ENCODE measurements around the gene NKD2. TPM values are rescaled to one million over a fixed set of nuclear protein-coding genes. Genes with fewer than 3 reads are reported as not detected.

NKD2 gene
- total RNA-seq, 1 experiment from 2014 or later: 0.21 TPM

GRCh38 chr5:963310-963672 lies 45.3 kb upstream of the NKD2 start:
- no peak overlapping the region for H3K4me3 Mint-ChIP-seq (ENCODE audit: unreplicated experiment)
- TF ChIP-seq CTCF (IDR thresholded peaks at IDR 0.05; ENCODE audit: unreplicated experiment): no peak
- CTCF ChIA-PET: no interaction called here
- H3K27ac Mint-ChIP-seq (ENCODE audit: low read depth, unreplicated experiment): no peak overlapping the region
- intact Hi-C loops (cut with micrococcal nuclease): no loop called here
- H3K36me3 Mint-ChIP-seq (ENCODE audit: insufficient read depth, unreplicated experiment): no peaks in the 10 kb centered on the region
- H3K4me1 Mint-ChIP-seq (ENCODE audit: insufficient read depth, unreplicated experiment): peaks cover 10% of the 10 kb centered on the region
- peaks cover 36% of the 10 kb centered on the region for H3K27me3 Mint-ChIP-seq (ENCODE audit: insufficient read depth, unreplicated experiment)
- no peaks in the 10 kb centered on the region for H3K9me3 Mint-ChIP-seq (ENCODE audit: unreplicated experiment)
- POLR2A ChIA-PET: no interaction called here
- DNase-seq (ENCODE audit: unreplicated experiment): no peak
- BruUV-seq (replicated peaks): no TSS peak

- intact Hi-C loops (cut with micrococcal nuclease): no loop called here
- no peak for TF ChIP-seq CTCF (IDR thresholded peaks at IDR 0.05; ENCODE audit: unreplicated experiment)
- no TSS peak for BruUV-seq (replicated peaks)
- Mint-ChIP-seq H3K9me3 (ENCODE audit: unreplicated experiment) (no peaks in the 10 kb centered on the region), H3K36me3 (ENCODE audit: insufficient read depth, unreplicated experiment) (no peaks in the 10 kb centered on the region), H3K4me3 (ENCODE audit: unreplicated experiment) (no peak overlapping the region), H3K4me1 (ENCODE audit: insufficient read depth, unreplicated experiment) (peaks cover 10% of the 10 kb centered on the region), H3K27me3 (ENCODE audit: insufficient read depth, unreplicated experiment) (peaks cover 43% of the 10 kb centered on the region), H3K27ac (ENCODE audit: low read depth, unreplicated experiment) (no peak overlapping the region)
- POLR2A ChIA-PET: no interaction called here
- CTCF ChIA-PET: no interaction called here
- DNase-seq (ENCODE audit: unreplicated experiment): no peak
Measured at GRCh38 chr5:963673-964531, 44.7 kb upstream of the NKD2 start.

- no peak for TF ChIP-seq CTCF (IDR thresholded peaks at IDR 0.05; ENCODE audit: unreplicated experiment)
- Mint-ChIP-seq H3K4me3 (ENCODE audit: unreplicated experiment) (no peak overlapping the region), H3K27me3 (ENCODE audit: insufficient read depth, unreplicated experiment) (peaks cover 52% of the 10 kb centered on the region), H3K4me1 (ENCODE audit: insufficient read depth, unreplicated experiment) (peaks cover 10% of the 10 kb centered on the region), H3K36me3 (ENCODE audit: insufficient read depth, unreplicated experiment) (no peaks in the 10 kb centered on the region), H3K9me3 (ENCODE audit: unreplicated experiment) (no peaks in the 10 kb centered on the region), H3K27ac (ENCODE audit: low read depth, unreplicated experiment) (no peak overlapping the region)
- DNase-seq (ENCODE audit: unreplicated experiment): no peak
- POLR2A ChIA-PET: no interaction called here
- CTCF ChIA-PET: interaction anchor here (0.6 kb wide), 1 partner anchor 907 kb away, joined by 3 read pairs; no protein-coding TSS in a partner anchor
- intact Hi-C loops (cut with micrococcal nuclease): no loop called here
- BruUV-seq (replicated peaks): no TSS peak
Measured at GRCh38 chr5:964821-965220, 43.8 kb upstream of the NKD2 start.

GRCh38 chr5:965604-966344 lies 42.8 kb upstream of the NKD2 start:
- no peaks in the 10 kb centered on the region for H3K36me3 Mint-ChIP-seq (ENCODE audit: insufficient read depth, unreplicated experiment)
- CTCF ChIA-PET: interaction anchor here (0.6 kb wide), 1 partner anchor 908 kb away, joined by 3 read pairs; no protein-coding TSS in a partner anchor

More at GRCh38 chr5:965604-966344, 42.8 kb upstream of the NKD2 start:
- intact Hi-C loops (cut with micrococcal nuclease): no loop called here
- H3K27ac Mint-ChIP-seq (ENCODE audit: low read depth, unreplicated experiment): no peak overlapping the region
- POLR2A ChIA-PET: no interaction called here
- H3K27me3 Mint-ChIP-seq (ENCODE audit: insufficient read depth, unreplicated experiment): peaks cover 55% of the 10 kb centered on the region
- H3K9me3 Mint-ChIP-seq (ENCODE audit: unreplicated experiment): peaks cover 1% of the 10 kb centered on the region
- no peak overlapping the region for H3K4me3 Mint-ChIP-seq (ENCODE audit: unreplicated experiment)
- DNase-seq (ENCODE audit: unreplicated experiment): no peak
- peaks cover 3% of the 10 kb centered on the region for H3K4me1 Mint-ChIP-seq (ENCODE audit: insufficient read depth, unreplicated experiment)
- TF ChIP-seq CTCF (IDR thresholded peaks at IDR 0.05; ENCODE audit: unreplicated experiment): no peak
- BruUV-seq (replicated peaks): no TSS peak
